K562 (cell line): Measurements from ENCODE around the gene RNF224. TPM values are rescaled to one million over a fixed set of nuclear protein-coding genes. Genes with fewer than 3 reads are reported as not detected.

Source experiments
- ARHGAP35 ChIP-seq: fragments of 450-650 bp; IDR thresholded peaks from 2 replicates; pipeline ENCODE4 v1.6.1; 2018; ENCODE audit not compliant: partially characterized antibody
- CHD2 ChIP-seq: IDR thresholded peaks from 2 replicates; pipeline ENCODE4 v1.6.1; 2011; ENCODE audit warnings: low read depth, low read length
- GTF2E2 ChIP-seq: fragments of 200-800 bp; sonication (Bioruptor generic); IDR thresholded peaks from 2 replicates; pipeline ENCODE4 v1.6.1; 2016; ENCODE audit warnings: missing genetic modification characterization, missing compliant biosample characterization
- HDAC1 ChIP-seq, 2 experiments: fragments of 450-650 bp; IDR thresholded peaks; 2 replicates each; pipeline ENCODE4 v1.6.1; 2016 to 2017; ENCODE audit warnings: inconsistent platforms in 1 of 2, mild to moderate bottlenecking in 1 of 2, moderate library complexity in 1 of 2
- KDM5B ChIP-seq: fragments of 200-600 bp; sonication (generic); IDR thresholded peaks from 2 replicates; pipeline ENCODE4 v1.6.1; 2012; ENCODE audit warnings: low read depth, mild to moderate bottlenecking, moderate library complexity, low read length, control low read depth, inconsistent platforms; ENCODE audit not compliant: insufficient replicate concordance
- RBFOX2 ChIP-seq: fragments of 200-400 bp; formaldehyde crosslinking; IDR thresholded peaks from 2 replicates; pipeline ENCODE4 v1.6.1; 2017; ENCODE audit warnings: low read depth, mild to moderate bottlenecking, low read length, moderate library complexity
- ZNF184 ChIP-seq: sonication (generic); formaldehyde crosslinking; IDR thresholded peaks from 2 replicates; pipeline ENCODE4 v1.5.0; 2020; ENCODE audit warnings: missing genetic modification reagents
- polyA plus RNA-seq, 8 experiments: library from polyadenylated mRNA; depleted of rRNA in 4 of 8; stranded (reverse) in 5 of 8; unstranded in 3 of 8; fragments of >200 nt; fragmentation: Nextera tagmentation in 2 of 8; fragmentation: Illumina TruSeq in 1 of 8; extraction: Ambion mirVana in 2 of 8; extraction: Trizol in 1 of 8; gene quantifications; 2 replicates each; pipeline versions ENCODE4 v1.2.1 to v1.2.3, GENCODE V29; 2011 to 2014; ENCODE audit warnings: inconsistent platforms in 1 of 8, missing spikeins in 1 of 8
- total RNA-seq, 7 experiments: library from RNA; depleted of rRNA in 6 of 7; stranded (reverse); fragments of >200 nt in 6 of 7; fragmentation: Illumina TruSeq in 2 of 7; extraction: Trizol in 2 of 7; gene quantifications; 2 replicates each; pipeline versions ENCODE4 v1.2.1 to v1.2.3, GENCODE V29; 2011 to 2021; ENCODE audit warnings: low replicate concordance in 1 of 7
- TF ChIP-seq, protein P1 (sequence below), 2 experiments: fragments of 450-650 bp; formaldehyde crosslinking in 1 of 2; IDR thresholded peaks; 2 replicates each; pipeline versions ENCODE4 v1.4.0 to v1.6.1; 2014 to 2020; ENCODE audit warnings: mild to moderate bottlenecking in 2 of 2, borderline replicate concordance in 1 of 2, low read depth in 1 of 2
- TF ChIP-seq, protein P2 (sequence below): fragments of 450-650 bp; IDR thresholded peaks from 2 replicates; pipeline ENCODE4 v1.6.1; 2017; ENCODE audit warnings: antibody characterized with exemption, mild to moderate bottlenecking
- TF ChIP-seq, protein P3 (sequence below): IDR thresholded peaks from 3 replicates; pipeline ENCODE4 v1.6.1; 2011; ENCODE audit warnings: borderline replicate concordance, mild to moderate bottlenecking, moderate library complexity; ENCODE audit not compliant: insufficient read length; ENCODE audit errors: extremely low read depth

The RNF224 gene
- total and polyA plus RNA-seq, 9 of the 15 experiments (the other 6 are each of a cell fraction or from before 2014, with no cell fraction given), result not detected

DNA sequence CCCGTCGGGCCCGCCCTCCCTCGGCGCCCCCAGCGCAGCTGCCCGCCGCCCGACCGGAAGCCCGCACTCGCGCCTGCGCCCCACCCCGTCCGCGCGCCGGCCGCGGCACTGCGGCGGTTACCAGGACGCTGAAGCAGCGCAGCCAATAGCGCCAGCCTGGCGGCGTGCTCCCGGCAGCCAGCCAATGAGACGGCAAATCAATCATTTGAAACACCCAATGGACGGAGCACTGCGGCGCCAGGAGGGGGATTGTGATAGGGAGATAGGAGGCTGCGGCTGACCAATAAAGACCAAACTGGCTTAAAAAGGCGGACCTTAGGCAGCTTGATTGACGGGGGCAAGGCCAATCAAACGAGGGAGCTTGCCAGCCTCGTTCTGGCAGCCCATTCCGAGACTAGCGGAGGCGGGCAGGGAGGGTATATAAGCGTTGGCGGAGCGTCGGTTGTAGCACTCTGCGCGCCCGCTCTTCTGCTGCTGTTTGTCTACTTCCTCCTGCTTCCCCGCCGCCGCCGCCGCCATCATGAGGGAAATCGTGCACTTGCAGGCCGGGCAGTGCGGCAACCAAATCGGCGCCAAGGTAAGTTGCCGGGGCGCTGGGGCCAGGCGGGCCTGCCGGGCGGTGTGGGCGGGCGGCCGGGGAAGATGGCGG is 13.7 kb downstream of the RNF224 start, which contains the start of gene TUBB4B (continued):
- TF ChIP-seq, protein P1, sequence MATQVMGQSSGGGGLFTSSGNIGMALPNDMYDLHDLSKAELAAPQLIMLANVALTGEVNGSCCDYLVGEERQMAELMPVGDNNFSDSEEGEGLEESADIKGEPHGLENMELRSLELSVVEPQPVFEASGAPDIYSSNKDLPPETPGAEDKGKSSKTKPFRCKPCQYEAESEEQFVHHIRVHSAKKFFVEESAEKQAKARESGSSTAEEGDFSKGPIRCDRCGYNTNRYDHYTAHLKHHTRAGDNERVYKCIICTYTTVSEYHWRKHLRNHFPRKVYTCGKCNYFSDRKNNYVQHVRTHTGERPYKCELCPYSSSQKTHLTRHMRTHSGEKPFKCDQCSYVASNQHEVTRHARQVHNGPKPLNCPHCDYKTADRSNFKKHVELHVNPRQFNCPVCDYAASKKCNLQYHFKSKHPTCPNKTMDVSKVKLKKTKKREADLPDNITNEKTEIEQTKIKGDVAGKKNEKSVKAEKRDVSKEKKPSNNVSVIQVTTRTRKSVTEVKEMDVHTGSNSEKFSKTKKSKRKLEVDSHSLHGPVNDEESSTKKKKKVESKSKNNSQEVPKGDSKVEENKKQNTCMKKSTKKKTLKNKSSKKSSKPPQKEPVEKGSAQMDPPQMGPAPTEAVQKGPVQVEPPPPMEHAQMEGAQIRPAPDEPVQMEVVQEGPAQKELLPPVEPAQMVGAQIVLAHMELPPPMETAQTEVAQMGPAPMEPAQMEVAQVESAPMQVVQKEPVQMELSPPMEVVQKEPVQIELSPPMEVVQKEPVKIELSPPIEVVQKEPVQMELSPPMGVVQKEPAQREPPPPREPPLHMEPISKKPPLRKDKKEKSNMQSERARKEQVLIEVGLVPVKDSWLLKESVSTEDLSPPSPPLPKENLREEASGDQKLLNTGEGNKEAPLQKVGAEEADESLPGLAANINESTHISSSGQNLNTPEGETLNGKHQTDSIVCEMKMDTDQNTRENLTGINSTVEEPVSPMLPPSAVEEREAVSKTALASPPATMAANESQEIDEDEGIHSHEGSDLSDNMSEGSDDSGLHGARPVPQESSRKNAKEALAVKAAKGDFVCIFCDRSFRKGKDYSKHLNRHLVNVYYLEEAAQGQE (IDR thresholded peaks at IDR 0.05; ENCODE audit: borderline replicate concordance), result no peak
- TF ChIP-seq, protein P1 (CRISPR knock-in tag; IDR thresholded peaks at IDR 0.05; ENCODE audit: low read depth), result 0 out of 2 replicates have a peak, but pooled peaks have one; percentile 54
- TF ChIP-seq KDM5B (peak; percentile 99), ARHGAP35 (no peak), CHD2 (peak; percentile 93), GTF2E2 (tag) (peak; percentile 99), ZNF184 (CRISPR knock-in tag) (no peak), RBFOX2 (peak; percentile 98), HDAC1 (IDR thresholded peaks at IDR 0.05) (peak in 1 of 2 experiments; percentile 36; a peak in 2 of 4 replicates)
- TF ChIP-seq, protein P2, sequence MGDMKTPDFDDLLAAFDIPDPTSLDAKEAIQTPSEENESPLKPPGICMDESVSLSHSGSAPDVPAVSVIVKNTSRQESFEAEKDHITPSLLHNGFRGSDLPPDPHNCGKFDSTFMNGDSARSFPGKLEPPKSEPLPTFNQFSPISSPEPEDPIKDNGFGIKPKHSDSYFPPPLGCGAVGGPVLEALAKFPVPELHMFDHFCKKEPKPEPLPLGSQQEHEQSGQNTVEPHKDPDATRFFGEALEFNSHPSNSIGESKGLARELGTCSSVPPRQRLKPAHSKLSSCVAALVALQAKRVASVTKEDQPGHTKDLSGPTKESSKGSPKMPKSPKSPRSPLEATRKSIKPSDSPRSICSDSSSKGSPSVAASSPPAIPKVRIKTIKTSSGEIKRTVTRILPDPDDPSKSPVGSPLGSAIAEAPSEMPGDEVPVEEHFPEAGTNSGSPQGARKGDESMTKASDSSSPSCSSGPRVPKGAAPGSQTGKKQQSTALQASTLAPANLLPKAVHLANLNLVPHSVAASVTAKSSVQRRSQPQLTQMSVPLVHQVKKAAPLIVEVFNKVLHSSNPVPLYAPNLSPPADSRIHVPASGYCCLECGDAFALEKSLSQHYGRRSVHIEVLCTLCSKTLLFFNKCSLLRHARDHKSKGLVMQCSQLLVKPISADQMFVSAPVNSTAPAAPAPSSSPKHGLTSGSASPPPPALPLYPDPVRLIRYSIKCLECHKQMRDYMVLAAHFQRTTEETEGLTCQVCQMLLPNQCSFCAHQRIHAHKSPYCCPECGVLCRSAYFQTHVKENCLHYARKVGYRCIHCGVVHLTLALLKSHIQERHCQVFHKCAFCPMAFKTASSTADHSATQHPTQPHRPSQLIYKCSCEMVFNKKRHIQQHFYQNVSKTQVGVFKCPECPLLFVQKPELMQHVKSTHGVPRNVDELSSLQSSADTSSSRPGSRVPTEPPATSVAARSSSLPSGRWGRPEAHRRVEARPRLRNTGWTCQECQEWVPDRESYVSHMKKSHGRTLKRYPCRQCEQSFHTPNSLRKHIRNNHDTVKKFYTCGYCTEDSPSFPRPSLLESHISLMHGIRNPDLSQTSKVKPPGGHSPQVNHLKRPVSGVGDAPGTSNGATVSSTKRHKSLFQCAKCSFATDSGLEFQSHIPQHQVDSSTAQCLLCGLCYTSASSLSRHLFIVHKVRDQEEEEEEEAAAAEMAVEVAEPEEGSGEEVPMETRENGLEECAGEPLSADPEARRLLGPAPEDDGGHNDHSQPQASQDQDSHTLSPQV, result no peak
- TF ChIP-seq, protein P3, sequence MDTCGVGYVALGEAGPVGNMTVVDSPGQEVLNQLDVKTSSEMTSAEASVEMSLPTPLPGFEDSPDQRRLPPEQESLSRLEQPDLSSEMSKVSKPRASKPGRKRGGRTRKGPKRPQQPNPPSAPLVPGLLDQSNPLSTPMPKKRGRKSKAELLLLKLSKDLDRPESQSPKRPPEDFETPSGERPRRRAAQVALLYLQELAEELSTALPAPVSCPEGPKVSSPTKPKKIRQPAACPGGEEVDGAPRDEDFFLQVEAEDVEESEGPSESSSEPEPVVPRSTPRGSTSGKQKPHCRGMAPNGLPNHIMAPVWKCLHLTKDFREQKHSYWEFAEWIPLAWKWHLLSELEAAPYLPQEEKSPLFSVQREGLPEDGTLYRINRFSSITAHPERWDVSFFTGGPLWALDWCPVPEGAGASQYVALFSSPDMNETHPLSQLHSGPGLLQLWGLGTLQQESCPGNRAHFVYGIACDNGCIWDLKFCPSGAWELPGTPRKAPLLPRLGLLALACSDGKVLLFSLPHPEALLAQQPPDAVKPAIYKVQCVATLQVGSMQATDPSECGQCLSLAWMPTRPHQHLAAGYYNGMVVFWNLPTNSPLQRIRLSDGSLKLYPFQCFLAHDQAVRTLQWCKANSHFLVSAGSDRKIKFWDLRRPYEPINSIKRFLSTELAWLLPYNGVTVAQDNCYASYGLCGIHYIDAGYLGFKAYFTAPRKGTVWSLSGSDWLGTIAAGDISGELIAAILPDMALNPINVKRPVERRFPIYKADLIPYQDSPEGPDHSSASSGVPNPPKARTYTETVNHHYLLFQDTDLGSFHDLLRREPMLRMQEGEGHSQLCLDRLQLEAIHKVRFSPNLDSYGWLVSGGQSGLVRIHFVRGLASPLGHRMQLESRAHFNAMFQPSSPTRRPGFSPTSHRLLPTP, result no peak
